Liver (tissue), 3 donors: ENCODE data around the gene TMEM87B.
"Not testable (repeated sequence)": the region's sequence is repeated elsewhere in the genome, so short reads cannot be mapped to it uniquely, and the experiment has no call there.

ENCODE experiments used
- GABPA ChIP-seq, 2 donors: IDR thresholded peaks in 1 of 2; conservative IDR thresholded peaks in 1 of 2; 2 replicates each; pipeline ENCODE4 v1.6.1; 2016; ENCODE audit warnings: antibody characterized with exemption in 2 of 2, mild to moderate bottlenecking in 1 of 2, moderate library complexity in 1 of 2
- TF ChIP-seq, protein P1 (sequence below): fragments of 150-350 bp; IDR thresholded peaks from 2 replicates; pipeline ENCODE4 v1.5.1; 2017; ENCODE audit warnings: improper control_type of control experiment, low read depth, low read length; ENCODE audit not compliant: missing input control
- donor health status: healthy.
- donor health status: healthy.

GRCh38 chr2:112039556-112039955 is 15.5 kb upstream of the TMEM87B start:
- not testable (repeated sequence) for TF ChIP-seq GABPA (IDR thresholded peaks at IDR 0.05 in 1 of 2, conservative IDR thresholded peaks at IDR 0.05 in 1 of 2)
- TF ChIP-seq, protein P1, sequence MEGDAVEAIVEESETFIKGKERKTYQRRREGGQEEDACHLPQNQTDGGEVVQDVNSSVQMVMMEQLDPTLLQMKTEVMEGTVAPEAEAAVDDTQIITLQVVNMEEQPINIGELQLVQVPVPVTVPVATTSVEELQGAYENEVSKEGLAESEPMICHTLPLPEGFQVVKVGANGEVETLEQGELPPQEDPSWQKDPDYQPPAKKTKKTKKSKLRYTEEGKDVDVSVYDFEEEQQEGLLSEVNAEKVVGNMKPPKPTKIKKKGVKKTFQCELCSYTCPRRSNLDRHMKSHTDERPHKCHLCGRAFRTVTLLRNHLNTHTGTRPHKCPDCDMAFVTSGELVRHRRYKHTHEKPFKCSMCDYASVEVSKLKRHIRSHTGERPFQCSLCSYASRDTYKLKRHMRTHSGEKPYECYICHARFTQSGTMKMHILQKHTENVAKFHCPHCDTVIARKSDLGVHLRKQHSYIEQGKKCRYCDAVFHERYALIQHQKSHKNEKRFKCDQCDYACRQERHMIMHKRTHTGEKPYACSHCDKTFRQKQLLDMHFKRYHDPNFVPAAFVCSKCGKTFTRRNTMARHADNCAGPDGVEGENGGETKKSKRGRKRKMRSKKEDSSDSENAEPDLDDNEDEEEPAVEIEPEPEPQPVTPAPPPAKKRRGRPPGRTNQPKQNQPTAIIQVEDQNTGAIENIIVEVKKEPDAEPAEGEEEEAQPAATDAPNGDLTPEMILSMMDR, result not testable (repeated sequence)
